NCI-H187 treated with DMSO at 0.1 percent for 48 hours (cell line): ENCODE data around the gene DUSP2.

Experiments used
- DNase-seq: peaks from one replicate; lab custom pipeline; 2025; lab: John Stamatoyannopoulos, UW

DUSP2 gene, protein sequence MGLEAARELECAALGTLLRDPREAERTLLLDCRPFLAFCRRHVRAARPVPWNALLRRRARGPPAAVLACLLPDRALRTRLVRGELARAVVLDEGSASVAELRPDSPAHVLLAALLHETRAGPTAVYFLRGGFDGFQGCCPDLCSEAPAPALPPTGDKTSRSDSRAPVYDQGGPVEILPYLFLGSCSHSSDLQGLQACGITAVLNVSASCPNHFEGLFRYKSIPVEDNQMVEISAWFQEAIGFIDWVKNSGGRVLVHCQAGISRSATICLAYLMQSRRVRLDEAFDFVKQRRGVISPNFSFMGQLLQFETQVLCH

DNA sequence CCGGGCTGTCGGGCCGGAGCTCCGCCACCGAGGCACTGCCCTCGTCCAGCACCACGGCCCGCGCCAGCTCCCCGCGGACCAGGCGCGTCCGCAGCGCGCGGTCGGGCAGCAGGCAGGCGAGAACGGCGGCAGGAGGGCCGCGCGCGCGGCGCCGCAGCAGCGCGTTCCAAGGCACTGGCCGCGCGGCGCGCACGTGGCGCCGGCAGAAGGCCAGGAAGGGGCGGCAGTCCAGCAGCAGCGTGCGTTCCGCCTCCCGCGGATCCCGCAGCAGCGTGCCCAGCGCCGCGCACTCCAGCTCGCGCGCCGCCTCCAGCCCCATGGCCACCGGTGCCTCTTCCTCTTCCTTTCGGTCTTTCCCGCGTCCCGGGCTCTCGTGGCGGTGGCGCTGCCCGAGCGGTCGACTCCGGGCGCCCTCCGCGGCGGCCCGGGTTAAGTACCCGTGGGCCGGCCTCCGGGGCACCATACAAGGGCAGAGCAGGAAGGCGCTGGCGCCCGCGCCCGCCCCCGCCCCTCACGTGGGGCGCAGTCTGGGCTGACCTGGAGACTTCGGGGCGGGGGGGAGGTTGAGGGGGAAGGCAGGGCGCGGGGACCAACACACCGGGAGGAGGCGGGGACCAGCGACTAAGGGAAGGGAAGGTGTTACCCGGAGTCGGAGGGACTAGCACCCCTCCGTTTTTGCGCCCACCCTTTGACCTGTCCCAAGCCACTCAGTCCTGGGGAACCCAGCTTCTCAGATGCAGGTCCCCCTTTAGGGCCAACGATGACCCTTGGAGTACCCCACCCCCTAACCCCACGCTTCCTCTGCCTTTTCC, at the start of gene DUSP2:
DUSP2 (minus strand) TSS at position 405 of the 812 bp plus-strand sequence; CDS start at position 319, 86 bp downstream.
- DNase-seq = no peak

DNA sequence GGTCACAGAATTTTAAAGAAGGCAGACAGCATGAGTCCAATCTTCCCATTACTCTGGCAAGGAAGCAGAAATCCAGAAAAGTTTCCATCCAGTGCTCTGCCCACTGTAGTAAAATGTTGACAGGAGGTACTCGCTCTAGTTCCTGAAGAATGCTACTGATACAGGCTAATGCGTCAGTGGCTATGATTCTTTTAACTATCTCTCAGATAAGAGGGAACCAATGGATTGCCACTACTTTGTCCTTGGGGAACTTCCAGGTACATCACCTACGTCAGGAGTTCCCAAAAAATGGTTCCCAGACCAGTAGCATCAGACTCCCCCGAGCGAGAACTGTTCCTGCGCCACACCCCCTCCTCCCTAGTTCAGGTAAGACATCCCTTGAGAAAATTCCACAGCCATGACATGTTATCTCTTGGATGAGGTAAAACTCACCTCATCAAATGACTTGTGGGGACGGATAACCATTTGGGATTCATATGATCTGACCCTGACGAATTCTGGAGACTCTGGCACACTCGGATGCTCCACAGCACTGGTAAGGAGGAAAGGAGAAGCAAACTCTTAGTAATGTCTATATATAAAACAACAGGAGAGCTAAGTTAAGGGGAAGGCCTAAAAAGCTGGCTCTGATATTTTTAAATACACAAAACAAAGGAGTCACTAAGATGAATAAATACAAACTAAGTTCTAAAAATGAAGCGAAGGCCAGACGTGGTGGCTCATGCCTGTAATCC, 46.9 kb upstream of the DUSP2 start:
- no peak for DNase-seq

DNA sequence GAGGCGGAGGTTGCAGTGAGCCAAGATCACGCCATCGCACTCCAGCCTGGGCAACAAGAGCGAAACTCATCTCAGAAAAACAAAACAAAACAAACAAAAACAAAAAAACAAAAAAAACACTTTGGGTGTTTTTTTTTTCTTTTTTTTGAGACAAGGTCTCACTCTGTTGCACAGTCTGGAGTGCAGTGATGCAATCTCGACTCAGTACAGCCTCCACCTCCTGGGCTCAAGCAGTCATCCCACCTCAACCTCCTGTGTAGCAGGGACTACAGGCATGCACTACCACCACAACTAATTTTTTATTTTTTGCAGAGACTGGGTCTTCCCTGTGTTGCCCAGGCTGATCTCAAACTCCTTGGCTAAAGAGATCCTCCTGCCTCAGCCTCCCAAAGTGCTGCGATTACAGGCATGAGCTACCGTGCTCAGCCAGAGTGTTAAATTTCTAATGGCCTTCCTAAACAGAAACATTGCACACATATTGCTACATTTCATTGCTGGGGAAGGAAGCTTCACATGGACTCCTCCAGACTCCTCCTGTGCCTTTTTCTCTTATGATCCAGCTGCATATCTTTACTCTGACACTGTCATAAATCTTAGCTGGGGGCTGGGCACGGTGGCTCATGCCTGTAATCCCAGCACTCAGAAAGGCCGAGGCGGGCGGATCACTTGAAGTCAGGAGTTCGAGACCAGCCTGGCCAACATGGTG, 43.7 kb upstream of the DUSP2 start:
- no peak for DNase-seq

DNA sequence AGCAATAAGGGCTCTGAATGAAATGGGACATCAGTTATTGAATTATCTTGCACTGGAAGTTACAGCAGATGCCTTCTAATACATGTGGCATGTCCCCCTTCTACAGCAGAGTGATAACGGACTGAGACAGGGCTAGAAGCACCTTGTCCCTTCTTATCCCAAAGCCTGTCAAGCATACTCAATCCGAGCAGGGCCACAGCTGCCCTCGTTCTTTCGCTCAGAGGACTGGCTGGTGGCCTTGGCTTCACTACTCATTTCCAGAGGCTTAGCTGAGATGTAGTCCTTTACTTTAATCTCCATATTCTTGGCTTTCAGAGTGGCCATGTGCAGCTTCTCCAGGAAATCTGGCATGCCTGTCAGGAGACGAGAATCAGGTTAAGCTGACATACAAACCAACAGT, 41.3 kb upstream of the DUSP2 start:
- no peak for DNase-seq

DNA sequence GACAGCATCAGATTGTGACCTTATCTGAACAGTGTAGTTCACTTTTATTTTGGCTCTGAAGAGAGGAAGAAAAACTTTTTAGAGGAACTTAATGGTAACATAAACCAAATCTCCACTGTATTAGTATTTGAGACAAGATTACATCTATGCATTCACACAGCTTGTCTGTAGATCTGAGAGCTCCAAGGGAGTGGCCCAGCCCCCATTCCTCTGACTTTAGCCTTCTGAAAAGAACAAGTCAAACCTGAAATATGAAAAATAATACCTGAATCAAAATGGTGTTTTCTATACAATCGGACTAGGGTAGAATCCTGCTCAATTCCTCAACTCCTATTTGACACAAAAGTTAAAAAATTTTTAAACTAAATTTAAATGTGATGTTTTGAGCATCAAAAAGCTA, 40.3 kb upstream of the DUSP2 start:
- DNase-seq = no peak

DNA sequence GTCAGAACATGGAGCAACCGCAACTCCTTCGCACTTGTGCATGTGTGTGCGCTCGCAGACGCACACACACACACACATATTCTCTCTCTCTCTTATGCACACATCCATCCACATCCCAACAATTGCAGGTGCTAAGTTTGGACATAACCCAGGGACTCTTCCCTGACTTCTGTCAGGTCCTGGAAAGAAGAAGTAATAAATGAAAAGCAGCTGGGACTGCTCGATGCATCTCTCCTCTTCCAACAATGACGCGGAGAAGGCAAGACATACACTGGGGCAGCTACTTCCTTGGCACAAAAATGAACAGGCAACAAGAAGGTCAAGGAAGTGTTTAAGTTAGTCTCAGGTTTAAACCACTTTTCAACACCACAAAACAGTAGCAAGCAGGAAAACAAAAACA, 39.7 kb upstream of the DUSP2 start:
- DNase-seq = no peak

DNA sequence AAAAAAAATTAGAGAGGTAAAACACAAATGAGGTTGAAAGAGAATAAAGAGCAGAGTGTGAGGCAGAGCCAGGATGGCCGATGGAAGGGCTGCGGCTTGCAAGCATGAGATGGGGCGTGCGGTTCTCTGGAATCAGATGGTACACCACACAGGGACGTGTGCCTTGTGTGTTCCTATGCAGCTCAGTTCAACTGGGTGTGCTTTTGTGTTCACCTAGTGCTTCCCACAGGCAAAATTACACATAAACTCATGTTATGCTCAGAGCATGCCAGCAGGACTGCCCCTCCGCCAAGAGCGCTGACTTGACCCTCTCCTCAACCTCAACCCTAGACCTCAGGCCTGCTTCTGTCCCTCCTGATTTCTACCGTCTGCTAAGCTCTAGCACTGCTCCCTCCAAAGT, 38.9 kb upstream of the DUSP2 start:
- DNase-seq = no peak

DNA sequence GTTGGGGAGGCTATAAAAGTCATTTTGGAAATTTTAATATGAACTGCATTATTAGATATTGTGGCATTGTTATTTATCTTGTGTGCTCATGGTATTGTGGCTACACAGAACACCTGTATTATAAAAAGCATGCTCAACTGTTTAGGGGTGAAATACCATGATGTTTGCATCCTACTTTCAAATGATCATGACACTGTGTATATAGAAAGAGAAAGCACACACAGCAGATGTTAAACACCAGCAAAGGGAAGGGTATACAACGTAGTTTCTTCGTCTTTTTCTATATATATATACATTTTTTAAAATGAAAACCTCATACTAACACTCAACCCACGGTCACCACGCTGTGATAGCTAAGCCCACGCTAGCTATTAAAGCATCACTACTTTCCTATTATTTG, 36.3 kb upstream of the DUSP2 start:
- DNase-seq = no peak

DNA sequence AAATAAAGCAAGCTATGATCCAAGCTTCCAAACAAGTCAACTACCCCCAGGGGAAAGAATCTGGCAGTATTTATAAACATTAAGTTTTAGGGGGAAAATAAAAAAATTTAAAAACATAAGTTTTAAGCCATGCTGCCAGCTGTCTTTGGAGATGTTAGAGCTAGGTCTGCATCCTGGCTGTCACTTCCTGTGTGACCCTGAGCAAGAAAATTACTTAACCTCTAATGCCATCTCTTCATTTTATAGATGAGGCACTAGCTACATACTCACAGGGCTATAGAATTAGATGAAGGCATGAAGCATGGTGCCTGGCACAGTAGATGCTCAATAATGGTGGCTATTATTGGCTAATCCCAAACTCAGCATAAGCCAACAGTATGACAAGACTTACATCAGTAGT, 35.3 kb upstream of the DUSP2 start:
- no peak for DNase-seq

DNA sequence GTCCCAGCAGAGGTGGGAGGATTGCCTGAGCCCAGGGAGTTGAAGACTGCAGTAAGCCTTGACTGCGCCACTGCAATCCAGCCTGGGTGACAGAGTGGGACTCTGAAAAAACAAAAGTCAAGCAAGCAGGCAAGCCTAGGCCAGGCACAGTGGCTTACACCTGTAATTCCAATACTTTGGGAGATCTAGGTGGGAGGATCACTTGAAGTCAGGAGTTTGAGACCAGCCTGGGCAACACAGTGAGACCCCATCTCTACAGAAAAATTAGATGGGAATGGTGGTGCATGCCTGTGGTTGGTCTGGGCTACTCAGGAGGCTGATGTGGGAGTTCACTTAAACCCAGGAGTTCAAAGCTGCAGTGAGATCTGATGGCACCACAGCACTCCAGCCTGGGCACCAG, 34.8 kb upstream of the DUSP2 start:
- DNase-seq = no peak

DNA sequence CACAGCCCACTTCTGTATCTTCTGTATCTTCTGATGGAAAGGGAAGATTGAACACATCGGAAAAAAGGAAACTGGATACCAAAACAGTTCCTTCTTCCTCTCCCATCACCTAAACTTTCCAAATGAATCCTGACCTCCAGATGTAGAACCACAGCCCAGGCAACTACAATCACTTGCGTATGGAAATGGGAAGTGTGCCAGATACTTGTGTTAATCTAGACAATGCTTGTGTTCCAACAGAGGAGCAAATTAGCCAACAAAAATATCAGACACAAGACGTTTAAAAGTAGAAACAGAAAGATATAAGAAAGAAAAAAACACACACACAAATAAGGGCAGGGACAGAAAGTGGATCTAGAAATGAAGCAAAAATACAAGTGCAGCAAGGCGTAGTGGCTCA, 31.4 kb upstream of the DUSP2 start:
- no peak for DNase-seq

DNA sequence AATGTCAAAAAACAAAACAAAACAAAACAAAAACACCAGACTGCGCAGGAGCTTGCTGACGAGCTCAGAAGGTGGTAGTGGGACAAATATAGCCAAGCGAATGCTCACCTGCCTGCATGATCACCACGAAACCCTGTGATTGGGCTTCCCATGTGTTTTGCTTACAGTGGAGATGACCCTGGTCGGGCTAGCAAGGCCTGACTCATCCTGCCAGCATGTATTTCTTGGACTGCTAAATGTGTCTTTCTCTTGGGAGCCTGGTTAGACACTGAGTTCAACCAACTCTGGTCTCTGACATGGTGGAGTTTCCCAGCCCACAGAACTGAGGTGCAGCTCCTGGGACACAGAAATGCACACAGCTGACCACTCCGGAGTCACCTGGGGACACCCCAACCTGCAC, 30.7 kb upstream of the DUSP2 start:
- DNase-seq = no peak

DNA sequence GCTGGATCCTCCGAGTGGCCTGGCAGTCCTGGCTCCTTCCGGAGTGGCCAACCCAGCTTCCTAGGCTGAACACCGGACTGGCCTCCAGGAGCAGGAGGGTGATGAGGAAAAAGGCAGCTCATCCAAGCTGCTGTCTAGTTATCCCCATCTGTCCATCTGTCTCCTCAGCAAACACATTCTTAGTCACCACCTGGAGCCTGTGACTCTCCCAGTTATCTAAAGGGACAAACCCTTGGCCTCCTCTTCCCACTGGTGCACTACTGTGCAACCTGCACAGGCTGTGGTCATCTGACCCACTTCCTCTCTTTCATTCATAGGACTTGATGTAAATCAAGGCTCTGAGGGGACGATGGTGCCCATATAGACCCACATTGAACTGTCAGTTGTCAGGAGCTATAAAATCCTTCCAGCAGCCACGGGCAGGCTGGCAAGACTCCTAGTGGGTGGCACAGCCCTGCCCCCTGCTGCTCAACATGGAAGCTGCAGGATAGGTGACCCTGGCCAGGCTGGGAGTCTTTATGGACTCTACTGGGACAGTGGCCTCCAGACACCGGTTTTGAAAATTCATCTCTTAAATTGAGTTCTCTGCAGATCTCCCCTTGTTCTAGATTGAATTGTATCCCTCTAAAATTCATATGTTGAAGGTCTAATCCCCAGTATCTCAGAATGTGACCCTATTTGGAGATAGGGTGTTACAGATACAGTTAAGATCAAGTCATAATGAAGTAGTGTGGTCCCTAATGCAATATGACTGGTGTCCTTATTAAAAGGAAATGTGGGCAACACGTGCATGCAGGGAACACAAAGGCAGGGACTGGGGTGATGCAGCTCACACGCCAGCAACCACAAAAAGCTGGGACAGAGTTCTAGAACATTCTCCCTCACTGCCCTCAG, 29.3 kb upstream of the DUSP2 start:
- DNase-seq = no peak

DNA sequence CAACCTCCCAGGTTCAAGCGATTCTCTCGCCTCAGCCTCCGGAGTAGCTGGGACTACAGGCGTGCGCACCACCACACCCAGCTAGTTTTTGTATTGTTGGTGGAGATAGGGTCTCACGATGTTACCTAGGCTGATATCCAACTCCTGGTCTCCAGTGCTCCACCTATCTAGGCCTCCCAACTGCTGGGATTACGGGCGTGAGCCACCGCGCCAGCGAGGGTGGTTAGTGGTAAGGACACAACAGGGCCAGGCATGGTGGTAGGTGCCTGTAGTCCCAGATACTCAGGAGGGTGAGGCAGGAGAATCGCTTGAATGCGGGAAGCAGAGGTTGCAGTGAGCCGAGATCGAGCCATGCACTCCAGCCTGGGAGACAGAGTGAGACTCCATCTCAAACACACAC, 26.6 kb upstream of the DUSP2 start:
- no peak for DNase-seq

DNA sequence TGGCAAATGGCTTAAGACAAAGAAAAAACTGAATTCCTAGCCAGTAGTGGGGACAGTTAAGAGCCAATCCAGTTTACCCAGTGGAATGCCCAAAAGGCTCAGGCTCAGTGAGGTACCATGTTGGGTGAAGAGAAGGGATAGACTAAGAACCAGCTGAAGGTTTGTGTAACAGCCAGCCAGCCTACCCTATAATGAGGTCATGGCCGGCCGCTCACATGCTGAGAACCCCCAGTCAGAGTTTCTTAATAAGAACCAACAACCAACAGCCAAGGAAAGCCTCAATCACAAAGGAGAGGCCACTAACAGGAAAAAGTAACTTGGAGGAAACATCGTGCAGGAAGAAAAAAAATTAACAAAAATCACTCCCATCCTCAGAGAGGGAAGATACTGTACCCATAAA, 25.4 kb upstream of the DUSP2 start:
- DNase-seq = no peak

DNA sequence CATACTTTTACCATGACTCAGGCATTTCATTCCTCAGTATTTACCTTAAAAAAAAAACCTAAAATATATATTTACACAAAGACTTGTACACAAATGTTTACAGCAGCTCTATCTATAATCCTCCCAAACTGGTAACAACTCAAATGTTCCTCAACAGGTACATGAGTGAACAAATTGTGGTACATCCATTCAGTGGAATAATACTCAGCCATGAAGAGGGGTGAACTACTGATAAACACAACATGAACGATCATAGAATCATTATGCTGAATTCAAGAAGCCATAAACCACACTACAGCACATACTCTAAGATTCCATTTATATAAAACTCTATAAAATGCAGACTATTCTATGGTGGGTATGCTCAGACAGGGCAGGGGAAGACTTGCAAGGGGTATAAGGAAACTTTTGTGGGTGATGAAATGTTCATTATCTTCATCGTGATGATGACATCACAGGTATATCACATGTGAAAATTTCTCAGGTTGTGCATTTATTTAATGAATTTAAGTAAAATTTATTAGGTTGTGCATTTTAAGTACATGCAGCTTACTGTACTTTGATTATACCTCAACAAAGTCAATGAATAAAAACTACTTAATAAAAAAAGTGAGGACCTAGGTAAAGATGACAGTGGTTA, 24.7 kb upstream of the DUSP2 start:
- DNase-seq = no peak

DNA sequence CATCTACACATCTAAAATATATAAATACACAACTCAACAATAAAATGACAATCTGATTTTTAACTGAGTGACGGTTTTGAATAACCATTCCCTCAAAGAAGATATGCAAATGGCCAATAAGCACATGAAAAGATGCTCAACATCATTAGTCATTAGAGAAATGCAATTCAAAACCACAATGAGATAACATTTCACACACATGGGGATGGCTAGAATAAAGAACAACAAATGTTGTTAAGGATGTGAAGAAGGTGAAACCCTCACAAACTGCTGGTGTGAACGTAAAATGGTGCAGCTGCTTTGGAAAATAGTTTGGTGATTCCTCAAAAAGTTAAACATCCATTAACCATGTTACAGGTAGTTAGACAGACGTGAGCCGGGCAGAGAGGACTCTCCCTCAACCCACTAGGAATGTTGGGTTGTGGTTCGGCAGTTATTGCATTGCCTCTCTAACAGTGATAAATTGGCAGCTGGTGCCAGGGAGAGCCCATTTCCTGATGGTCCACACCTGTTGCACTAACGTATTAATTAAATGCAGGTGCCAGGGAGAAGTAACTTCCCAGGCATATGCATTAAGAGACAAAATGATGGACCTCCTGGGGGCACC, 22.3 kb upstream of the DUSP2 start:
- DNase-seq = no peak

DNA sequence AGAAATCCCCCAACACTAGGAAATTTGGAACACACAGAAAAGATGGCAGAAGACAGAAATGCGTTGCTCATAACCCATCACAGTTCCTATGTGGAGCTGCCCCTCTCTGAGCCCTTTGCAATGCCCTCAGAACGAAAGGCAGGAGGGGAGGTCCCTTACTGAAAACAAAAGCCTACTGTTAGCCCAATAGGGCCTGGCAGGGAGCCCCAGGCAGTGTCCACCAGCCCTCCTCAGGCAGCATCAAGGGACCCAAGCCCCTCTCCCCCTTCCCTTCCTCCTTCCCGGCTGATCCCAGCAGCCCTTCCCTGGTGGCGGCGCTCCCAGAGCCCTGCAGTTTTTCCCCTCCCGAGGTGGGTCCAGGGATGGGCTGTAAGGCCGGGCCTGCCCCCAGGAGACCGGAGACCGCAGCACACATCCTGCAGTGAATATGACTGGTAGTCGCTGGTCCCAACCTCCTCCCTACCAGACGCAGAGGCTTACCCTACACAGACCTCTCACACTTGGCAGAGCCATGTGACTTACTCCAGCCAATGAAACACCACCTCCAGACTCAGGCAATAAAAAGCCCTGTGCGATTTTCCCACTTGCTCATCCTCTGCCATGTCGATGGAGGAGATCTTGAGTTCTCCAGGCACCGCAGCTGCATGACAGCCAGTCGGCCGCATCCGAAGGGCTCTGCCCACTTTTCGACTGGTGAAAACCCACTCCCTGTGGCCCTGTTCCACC, 19.4 kb upstream of the DUSP2 start:
- no peak for DNase-seq

DNA sequence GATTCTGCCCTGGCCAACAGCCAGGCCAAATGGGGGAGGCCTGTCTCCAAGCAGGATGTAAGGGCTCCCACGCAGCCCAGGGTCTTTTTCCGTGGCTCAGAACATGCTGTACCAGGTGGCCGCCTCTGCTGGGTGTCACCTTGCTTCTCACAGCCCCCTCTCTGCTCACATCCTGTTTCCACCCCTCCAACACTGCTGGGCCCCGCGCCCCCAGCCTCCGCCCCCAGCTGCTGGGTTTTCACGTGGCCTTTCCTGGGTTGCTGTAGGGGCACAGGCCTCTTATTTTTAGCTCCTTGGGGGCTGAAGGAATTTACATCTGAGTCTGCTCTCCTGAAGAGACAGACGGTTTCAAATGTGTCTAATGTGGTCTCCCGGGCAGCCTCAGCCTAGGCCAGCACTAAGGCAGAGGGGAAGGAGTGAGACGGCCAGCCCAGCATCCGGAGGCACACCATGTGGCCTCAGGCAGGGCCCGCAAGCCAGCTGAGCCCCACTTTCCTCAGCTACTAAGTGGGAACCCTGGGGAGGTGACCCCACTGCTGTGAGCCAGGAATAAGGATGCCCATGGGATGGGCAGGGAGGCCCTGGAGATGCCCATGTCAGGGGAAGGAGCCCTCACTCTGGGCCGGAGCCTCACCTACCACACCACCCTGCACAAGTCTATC, 18.7 kb upstream of the DUSP2 start:
- DNase-seq = no peak
